SKM-1 (cell line): Measurements from ENCODE around the gene TOMM7.
"Not testable (repeated sequence)": the region's sequence is repeated elsewhere in the genome, so short reads cannot be mapped to it uniquely, and the experiment has no call there.

Source experiments
- DNase-seq: peaks from one replicate; lab custom pipeline; 2025; ENCODE audit not compliant: unreplicated experiment; lab: John Stamatoyannopoulos, UW

TOMM7 gene

GRCh38 chr7:22853674-22854157 lies 31.1 kb upstream of the TOMM7 start:
- DNase-seq: no peak

DNA sequence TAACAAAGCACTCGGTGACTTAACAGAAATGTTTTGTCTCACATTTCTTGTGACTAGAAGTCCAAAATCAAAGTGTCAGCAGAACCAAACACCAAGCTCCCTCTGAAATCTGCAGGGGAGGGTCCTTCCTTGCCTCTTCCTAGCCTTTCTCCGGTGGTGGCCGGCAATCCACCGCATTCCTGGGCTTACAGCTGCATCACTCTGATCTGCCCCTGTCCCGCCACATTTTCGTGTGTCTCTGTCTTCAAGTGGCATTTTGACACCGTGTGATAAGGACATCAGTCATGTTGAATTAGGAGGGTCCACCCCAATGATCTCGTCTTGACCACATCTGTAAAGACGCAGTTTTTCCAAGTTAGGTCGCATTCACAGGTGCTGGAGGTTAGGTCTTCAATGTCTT lies 30.5 kb upstream of the TOMM7 start:
- DNase-seq: no peak

GRCh38 chr7:22851145-22851544 lies 28.5 kb upstream of the TOMM7 start:
- no peak for DNase-seq

DNA sequence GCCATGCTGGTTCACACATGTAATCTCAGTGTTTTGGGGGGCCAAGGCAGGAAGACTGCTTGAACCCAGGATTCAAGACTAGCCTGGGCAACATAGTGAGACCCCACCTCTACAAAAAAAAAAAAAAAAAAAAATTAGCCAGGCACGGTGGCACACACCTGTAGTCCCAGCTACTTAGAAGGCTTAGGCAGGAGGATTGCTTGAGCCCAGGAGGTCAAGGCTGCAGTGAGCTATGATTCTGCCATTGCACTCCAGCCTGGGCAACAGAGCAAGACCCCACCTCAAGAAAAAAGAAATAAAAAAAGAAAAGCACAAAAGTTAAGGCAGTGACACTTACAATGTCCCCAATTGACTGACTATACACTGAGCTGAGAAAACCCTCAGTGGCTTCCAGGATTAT lies 27.7 kb upstream of the TOMM7 start:
- DNase-seq: not testable (repeated sequence)

DNA sequence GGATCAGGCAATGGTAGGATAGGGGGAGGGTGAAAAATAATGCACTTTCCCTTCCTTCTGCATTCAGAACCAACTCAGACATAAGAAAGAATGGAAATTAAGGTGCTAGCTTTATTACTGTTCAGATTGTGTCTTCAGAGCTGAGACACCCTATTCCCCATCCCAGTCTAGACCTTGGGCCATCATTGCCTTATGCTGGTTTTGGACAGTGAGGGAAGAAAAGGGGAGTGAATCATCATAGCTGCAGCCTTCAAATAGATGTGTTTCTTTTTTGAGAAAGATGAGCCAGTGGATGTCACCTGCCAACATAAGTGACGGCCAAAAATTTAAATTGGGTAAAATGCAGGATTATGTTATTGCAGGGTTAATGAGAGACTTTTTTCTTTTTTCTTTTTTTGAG lies 27.0 kb upstream of the TOMM7 start:
- DNase-seq: no peak

DNA sequence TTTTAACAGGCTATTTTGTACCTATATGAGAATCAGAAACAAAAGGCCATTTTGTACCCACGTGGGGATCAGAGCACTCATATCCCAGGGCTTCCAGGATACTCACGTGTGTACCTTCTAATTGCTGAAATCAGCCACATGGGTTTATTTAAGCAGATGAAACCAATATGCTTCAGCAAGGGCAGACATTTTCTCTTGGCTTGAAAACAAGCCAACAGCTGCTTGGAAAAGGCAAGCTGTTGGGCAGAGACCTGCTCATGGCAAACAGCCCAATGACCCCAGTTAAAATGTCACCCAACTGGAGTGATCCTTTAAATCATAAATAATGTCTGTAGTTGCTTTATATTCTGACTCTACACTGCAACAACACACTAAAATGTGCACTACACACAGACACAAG lies 26.5 kb upstream of the TOMM7 start:
- DNase-seq: no peak

DNA sequence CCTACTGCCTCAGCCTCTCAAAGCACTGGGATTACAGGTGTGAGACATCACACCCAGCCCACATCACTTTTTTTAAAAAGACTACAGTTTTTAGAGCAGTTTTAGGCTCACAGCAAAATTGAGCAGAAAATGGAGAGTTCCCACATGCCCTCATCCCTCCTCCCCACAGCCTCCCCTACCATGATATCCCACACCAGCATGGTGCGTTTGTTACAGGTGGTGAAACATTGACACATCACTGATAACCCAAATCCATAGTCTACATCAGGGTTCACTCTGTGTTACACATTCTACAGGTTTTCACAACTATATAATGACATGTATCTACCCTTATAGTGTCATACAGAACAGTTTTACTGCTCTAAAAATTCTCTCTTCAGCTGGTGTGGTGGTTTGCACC lies 24.3 kb upstream of the TOMM7 start:
- no peak for DNase-seq

GRCh38 chr7:22845221-22845834 lies 22.7 kb upstream of the TOMM7 start:
- no peak for DNase-seq

GRCh38 chr7:22843681-22844309 lies 21.1 kb upstream of the TOMM7 start:
- no peak for DNase-seq

DNA sequence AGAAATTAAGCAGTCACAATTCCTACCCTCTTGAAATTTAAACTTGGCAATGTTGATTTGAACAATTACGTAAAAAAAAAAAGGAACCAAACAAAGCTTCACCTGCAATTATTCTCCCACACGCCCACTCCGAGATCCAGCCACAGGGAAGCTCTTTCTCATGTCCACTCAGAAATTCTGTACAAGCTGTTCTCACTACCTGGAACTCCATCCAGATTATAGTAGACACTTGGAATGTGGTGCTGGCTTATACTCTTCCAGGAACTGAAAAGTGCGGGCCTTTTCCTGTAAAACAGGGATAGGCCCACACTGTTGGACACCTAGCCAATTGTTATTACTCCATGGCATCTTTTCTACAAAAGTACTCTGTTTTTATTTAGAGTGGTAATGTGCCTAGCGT lies 20.3 kb upstream of the TOMM7 start:
- no peak for DNase-seq

- DNase-seq: no peak
These were observed 19.8 kb upstream of the TOMM7 start for GRCh38 chr7:22842383-22842941.

DNA sequence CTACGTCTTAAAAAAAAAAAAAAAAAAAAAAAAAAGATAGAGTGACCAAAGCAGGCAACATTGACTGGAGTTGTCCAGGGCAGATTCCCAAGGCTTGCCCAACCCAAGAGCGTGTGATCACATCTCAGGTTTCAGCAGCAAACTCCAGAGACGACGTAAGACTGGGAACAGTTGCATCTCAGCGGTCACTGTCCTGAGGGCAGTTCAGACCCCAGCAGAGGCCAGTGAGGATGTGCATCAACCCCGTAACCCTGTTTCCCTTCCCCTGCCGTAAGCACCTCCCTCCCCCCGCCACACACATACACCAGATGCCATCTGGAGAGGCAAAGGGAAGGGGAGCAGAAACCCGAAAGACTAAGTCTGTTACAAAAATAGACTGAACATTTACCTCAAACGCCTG lies 19.3 kb upstream of the TOMM7 start:
- DNase-seq: no peak

DNA sequence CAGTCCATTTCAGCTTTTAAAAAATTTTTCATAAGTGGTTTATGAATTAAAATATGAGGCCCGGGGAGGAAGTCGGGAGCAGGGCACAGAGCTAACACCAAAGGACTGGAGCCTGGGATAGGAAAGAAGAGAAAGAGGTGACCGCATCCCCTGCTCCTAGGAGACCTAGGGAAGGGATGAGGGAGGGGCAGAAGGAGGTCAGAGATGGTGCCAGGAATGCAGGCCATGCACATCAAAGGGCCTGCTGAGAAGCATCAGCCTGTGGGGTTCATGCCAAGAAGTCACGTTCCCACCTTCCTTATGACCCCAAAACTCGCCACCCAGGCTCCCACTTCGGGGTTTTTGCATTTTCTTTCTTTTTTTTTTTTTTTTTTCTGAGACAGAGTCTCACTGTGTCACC lies 14.7 kb upstream of the TOMM7 start:
- no peak for DNase-seq

- not testable (repeated sequence) for DNase-seq
These were observed 13.9 kb upstream of the TOMM7 start for GRCh38 chr7:22836506-22836905.

GRCh38 chr7:22833957-22834356 lies 11.3 kb upstream of the TOMM7 start:
- DNase-seq: no peak

- DNase-seq: no peak
These were observed 10.6 kb upstream of the TOMM7 start for GRCh38 chr7:22833113-22833855.

DNA sequence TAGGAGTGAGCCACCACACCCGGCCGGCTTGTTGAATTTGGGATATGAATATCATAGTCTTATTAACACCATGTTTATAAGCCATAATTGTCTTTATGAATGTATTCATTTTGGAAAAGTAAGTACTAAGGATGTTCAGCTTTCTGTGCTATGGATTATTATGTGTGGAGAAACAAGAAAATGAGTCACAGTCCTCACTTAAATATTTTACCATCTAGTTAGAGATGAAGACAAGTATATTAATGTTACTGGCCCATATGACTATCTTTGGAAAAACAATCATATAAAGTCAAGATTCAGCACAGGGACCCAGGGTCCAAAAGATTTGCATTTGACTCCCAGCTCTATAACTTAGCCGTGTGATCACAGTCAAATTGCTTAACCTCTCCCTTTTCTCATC lies 9.8 kb upstream of the TOMM7 start:
- DNase-seq: no peak

DNA sequence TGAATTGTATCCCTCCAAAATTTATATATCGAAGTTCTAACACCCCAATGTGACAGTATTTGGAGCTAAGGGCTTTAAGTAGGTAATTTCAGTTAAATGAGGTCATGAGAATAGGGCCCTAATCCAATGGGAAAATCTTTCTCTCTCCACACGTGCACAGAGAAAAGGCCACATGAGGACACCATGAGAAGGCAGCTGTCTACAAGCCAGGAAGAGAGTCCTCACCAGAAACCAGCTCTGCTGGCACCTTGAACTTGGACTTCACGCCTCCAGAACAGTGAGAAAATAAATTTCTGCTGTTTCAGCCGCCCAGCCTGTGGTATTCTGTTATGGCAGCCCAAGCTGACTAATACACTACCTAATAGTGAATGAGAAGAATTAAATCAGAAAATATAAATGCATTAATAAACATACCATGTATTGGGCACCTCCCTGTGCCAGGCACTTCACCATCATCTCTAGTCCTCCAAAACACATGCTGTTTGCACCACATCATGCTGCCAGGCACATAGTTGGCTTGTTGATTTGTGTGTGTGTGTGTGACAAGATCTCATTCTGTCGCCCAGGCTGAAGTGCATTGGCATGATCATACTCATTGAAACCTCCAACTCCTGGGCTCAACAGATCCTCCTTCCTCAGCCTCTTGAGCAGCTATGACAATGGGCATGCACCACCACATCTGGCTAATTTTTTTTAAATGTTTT lies 9.1 kb upstream of the TOMM7 start:
- no peak for DNase-seq

GRCh38 chr7:22827563-22827962 lies 4.9 kb upstream of the TOMM7 start:
- no peak for DNase-seq

DNA sequence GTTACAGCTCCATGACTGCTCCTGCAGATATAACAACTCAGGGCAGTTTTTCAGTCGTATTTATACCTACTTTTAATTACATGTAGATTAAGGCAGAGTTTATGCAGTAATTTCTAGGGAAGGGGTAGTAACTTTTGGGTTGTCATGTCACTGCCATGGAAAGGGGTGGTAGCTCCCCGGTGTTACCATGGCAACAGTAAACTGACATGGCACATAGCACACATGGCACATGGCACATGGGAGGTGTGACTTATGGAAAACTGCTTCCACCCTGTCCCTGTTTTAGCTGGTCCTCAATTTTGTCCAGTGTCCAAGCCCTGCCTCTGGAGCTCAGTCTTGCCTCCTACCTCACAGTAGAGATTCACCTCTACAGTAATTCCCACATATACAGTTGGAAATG lies 3.9 kb upstream of the TOMM7 start:
- DNase-seq: no peak

- DNase-seq: no peak
These were observed 2.1 kb upstream of the TOMM7 start for GRCh38 chr7:22824760-22825159.

DNA sequence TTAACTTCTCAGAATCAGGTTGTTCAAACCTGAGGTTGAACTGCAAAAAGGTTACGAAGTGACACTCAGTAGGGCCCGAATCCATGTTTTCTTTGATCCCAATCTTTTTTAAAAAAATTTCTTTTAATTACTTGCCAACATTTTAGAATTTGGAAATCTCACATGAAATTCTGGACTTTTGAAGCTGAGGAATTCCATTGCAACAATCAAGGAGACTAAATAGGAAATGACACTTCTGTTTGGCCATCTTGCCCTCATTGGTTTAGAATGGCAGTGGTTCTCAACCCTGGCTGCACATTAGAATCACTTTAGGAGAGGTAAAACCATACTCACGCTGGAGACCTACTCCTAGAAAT lies 471 bp upstream of the TOMM7 start:
- no peak for DNase-seq
